HG03135 (cell line): ENCODE measurements around the gene FAM53B.

Experiments
- ATAC-seq: cut with Tn5 transposase; IDR thresholded peaks from one replicate; pipeline ENCODE4 v1.9.1; 2021; ENCODE audit warnings: mild to moderate bottlenecking, moderate library complexity; ENCODE audit not compliant: unreplicated experiment

The FAM53B gene

DNA sequence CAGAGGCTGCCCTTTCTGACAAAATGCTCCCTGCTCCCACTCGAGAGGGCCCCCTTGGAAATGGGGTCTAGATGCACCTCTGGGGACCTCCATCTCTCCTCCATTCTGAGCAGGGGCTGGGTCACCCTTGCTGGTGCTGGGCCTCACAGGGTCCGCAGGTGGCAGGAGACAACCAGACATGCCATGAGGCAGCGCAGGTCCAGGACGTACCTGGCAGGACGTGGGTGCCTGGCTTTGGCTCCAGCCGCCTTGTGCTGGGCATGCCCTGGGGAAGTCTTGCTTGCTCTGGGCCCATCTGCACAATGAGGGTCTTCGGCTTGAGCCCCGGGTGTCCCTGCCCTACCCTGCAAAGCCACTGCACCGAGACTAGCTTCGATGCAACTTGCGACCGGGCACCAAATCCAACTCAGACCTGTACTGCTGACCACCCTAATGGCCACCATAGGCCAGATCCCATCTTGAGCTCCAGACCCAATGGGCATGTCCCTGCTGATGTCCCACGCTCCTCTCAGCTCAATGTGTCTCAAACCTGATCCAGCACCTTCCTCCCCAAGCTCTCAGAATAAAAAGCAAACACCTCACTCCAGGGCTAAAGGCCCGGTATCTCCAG, 107.0 kb downstream of the FAM53B start:
- no peak for ATAC-seq

DNA sequence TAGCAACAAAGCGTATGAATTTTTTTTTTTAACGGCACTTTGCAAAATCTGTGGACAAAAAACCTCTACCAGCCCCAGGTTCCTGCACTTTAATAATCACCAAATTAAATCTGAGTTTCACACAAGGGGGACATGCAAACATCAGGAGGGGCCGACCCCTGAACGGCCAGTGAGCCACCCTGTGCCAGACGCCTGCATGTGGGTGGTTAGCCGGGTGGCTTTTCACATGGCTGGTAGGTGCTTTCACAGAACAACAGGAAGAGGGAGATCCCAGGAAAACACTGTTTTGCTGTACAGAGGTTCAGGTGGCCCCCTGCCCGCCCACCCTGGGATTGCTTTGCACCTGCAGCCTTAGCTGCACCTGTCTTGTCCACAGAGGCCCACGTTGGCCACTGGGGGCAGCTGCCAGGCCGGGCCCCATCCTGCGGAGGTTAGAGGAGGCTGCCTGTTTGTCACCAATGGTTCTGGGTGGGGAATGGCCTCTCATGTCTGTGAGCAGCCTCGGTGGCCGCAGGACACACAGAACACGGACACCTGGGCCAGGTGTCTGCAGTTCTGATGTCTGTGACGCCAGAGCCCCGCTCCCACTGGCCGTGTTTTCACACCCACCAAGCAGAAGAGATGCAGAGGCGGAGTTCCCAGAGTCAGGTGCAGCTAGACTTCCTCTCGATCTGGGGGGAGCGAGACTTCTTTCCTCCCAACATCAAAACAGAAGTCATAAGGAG, 107.7 kb downstream of the FAM53B start:
- ATAC-seq: no peak

DNA sequence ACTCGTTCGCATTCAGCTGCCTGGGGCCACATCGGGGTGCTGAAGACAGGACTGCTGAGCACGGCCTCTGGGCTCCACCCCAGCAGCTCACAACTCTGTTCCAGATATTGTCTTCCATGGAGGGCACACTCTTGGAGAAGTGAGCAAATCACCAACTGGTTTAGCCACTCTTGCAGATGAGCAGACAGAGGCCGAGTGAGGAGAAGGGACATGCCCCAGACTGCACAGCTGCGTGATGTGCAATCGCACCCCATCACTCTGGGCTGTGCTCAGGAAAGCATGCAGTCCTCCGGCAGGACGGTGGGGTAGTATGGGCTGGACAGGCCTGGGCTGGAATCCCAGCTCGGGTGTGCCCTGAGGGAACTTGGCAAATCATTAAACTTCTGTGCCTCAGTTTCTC, 111.6 kb downstream of the FAM53B start:
- ATAC-seq: no peak

DNA sequence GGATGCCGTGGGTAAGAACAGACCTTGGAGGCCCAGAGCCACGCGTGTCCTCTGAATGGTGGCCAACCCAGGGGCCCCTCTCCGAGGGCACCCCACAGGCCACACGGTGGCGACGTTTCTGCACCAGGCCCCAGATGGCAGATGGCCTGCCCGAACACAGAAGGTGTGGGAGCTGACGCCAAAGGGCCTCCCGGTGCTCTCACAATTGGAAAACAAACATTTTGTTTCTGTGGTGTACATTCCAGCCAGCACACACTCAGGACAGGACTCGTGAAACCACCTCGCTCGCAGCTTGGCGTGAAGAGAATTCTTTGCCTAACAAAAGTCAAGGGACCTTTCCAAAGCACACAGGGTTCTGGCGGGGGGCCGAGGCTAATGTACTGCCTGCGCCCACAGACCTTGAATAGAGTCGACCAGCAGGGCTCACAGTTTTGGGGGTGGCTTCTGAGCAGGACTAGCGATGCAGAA, 112.1 kb downstream of the FAM53B start:
- ATAC-seq: no peak

DNA sequence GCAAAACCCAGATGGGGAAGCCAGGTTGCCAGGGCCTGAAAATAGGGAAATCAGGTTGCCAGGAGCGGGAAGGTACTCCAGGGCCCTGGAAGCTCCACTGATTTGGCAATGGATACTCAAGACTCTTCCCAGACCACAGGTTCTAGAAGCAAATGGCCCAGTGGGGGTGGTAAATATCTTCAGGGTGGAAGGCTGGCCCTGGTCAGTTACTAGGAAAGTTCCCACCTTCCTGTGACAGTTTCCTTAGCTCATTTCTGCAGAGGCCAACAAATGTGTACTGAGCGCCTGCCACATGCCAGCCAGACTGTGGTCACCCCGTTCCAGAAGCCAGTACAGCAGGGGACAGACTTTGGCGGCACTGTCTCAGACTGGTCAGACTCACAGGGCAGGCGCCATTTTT, 113.6 kb downstream of the FAM53B start:
- no peak for ATAC-seq

DNA sequence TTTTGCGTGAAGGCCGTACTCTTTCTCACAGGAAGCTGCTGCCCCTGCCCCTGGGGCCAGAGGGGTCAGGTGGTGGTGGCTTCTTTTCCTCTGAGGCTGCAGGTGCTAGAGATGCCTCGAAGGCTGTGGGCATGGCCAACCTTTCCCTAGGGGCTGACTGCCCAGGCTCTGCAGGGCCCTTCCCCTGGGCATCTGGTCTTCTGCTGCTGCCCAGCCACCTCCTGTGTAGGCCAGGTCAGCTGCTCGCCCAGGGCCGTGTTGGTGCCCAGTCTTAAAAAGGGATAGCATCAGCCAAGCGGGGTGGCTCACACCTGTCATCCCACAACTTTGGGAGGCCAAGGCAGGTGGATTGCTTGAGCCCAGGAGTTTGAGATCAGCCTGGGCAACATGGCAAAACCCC, 114.3 kb downstream of the FAM53B start:
- ATAC-seq: no peak

DNA sequence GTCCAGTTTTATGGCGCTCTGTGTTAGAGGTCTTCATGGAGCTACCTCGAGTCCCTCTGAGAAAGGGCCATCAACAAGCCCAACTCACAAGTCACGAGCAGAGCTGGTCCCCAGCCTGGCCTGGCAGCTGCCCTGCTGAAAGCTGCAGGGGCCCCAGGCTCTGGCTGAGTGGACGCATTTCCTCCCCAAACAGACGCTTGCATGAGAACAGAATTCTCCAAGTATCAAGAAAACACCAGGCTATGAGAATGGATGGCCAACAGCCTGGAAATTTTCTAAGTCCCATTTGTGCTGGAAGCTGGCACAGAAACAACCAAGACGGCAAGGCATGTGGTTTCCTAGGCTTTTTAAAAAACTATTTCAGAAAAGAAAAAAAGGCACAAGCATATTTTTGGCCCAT, 114.8 kb downstream of the FAM53B start:
- no peak for ATAC-seq

DNA sequence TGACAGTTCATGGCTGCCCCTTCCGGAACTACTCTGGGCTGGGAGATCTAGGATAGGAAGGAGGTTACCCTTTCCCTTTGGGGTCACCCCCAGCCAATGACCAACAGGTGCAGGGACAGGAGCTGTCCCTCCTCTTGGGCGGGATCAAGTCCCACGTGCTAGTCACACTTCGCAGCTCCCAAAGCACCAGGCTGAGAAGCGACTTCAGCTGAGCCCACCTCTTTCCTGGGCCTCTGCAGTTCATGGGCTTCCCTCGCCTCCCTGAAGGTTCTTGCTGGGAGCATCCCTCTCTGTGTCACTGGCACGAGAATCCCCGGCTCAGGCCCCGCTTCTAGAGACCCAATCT, 115.5 kb downstream of the FAM53B start:
- no peak for ATAC-seq

DNA sequence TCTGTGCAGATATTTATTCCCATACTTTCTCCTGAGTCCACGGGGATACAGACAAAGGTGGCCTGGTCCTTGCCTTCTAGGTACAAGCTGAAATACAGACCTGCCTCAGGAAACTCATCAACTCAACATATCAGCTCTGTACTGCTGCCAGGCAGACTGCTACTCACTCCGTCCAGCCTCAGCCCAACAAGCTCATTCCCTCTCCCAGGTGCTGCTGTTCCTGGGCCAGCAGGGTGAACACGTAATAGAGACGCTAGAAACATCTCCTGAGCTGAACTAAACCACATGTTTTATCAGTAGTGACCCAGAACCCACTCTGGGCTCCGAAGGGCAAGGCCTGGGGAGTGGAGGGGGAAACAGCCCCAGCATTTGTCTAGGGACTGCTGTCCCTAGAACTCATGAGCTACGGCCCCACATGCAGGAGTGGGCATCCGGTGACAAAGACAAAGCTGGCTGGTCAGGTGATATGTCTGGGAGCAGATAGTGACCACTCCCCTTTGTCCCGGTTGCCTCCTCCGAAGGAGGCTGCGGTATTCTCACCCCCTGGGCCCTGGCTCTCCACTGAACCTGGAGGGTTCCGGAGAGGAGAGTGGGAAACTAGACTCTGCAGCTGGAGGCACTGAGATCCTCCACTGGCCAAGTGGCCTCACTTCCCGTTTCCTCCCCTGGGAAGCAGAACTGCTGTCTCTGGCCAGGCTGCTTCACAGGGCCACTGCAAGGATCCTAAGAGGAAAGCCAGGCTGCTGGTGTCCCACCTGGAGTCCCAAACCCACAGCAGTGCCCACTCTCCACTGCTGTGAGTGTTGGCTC, 116.1 kb downstream of the FAM53B start:
- no peak for ATAC-seq

DNA sequence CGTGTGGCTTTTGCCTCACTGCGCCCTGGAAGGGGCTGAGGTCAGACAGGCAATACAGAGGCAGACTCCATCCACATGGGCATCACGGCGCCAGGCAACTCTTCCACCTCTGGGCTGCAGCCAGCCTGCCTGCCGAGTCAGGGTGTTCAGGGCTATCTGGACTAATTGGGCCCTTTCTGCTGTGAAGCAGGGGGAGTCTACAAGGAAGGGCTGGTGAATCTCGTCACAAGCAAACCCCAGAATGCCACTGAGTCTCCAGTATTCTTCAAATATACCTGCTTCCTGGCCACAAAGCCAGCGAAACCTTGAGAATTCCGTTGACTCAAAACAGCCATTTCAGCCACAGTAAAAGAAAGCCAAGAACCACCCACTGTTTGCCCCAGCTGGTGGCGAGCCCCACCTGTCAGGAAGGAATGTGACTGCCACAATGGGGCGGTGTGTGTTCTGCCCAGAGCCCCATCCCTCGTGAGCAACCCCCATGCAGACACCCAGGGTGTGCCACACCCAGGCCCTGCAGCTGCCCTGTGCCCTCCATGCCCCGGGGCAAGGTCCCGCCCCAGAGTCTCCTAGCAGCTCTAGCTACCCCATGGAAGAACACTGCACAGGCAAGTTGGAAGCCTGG, 117.3 kb downstream of the FAM53B start:
- no peak for ATAC-seq

DNA sequence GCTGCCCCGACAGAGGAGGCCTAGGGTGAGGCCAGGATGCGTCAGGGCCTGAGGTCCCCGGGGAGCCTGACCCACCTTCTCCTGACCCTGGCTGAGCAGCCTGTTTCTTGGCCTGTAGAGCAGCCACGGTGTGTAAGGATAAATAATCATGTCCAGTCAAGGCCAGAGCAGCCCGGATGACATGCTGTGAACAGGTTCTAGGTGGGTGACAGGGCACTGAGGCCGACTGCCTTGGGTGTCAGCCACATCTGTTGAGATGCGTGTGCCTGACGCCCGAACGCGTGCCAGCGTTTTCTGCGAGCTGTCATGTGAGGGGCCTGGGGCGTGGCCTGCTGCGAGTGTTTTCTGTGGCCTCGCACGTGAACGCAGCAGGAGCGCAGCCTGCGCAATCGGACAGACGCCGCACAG, 118.3 kb downstream of the FAM53B start:
- no peak for ATAC-seq

DNA sequence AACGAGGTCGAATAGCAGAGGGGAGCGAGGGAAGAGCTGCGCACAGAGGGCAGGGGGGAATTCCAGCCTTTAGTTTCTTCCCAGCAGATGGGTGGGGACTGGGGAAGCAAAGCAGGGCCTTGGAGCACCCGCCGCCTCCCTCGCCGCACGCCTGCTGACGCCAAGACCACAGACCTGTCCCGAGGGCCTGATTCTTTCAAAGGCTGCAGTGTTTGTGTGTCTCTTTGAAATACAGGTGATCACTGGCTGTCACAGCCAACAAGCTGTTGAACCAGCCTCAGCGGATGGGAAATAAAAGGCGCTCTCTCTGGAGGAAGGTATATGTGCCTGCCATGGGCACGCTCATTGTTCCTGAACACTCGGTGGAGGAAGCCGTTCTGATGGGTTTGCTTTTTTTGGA, 119.3 kb downstream of the FAM53B start:
- ATAC-seq: no peak

DNA sequence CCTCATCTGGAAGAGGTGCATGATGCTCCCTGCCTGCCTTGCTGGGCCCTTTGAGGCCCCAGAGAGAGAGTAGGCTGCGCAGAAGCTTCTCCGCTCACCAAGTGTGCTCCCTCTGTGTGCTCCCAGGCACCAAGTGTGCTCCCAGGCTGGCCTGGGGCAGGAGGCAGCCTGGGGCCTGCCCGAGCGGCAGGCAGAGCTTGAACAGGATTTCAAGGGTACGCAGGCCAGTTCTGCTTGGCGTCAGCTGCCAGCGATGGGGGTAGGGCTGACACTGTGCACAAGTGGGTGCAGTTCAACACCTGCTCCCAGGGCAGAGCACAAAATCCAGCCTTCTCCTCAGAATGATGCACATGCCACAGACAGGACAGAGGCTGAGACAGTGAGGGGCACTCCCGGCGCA, 119.7 kb downstream of the FAM53B start:
- ATAC-seq: no peak

DNA sequence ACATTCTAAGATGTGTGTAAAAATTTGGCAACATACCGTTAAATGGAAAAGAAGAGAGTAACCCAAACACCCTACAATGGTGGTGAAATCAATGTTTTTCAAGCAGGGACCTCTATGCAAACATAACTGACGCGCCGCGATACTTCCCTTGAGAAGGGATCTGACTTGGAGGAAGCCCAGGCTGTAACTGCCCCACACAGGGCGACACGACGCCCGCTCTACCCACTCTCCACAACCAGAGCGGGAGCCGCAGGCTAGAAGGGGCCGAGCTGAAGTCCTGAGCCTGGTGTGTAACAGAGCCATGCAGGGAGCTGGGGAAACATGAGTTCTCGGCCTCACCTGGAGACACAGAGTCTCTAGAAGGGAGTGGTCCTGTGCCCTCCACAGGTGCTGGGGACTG, 120.2 kb downstream of the FAM53B start:
- ATAC-seq: no peak

DNA sequence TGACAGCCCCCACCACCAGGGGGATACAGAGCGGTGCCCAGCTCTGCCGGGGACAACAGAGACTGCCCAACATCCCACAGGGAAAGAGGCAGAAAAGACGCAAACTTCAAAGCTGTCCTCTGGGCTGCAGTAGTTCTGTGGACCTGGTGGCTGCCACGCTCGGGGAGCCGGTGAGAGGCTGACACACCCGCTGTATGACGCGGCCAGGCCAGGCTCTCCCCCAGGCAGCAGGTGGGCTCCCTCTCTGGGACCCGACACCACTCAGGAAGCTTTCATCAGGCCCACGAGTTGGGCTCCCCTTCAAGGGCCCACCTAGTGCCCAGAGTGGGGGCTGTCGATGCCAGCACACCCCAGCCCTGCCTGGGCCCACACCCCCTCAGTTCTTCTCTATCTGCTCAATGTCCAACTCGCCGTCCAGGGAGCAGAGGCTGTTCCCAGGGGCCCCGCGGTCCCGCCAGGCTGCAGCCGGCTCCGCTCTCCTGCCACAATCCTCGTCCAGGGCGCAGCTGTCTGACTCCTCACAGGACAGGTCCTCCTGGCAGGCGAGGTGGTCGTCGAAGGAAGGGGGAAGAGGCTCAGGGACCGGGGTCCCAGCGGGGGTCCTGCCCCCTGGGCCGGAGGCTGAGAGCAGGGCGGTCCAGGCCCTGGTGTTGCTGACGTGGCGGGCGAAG, 121.2 kb downstream of the FAM53B start:
- ATAC-seq: no peak

DNA sequence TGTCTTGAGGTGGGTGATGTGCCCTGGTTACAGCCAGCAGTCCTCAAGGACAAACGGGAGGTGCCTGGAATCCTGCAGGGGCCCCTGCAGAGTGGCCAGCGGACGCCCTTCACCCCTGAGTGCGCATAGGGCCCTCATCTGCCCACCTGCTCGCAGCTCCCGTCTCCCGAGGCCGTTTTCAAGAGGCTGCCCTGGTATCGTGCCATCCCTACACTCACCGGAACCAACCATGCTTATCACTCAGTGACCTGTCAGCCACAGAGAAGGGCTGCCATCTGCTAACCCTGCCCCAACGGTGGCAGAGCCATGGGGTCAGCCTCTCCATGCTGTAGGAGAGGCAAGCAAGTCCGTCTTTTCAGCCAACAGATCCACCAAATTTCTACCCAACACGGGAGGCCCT, 122.0 kb downstream of the FAM53B start:
- no peak for ATAC-seq

DNA sequence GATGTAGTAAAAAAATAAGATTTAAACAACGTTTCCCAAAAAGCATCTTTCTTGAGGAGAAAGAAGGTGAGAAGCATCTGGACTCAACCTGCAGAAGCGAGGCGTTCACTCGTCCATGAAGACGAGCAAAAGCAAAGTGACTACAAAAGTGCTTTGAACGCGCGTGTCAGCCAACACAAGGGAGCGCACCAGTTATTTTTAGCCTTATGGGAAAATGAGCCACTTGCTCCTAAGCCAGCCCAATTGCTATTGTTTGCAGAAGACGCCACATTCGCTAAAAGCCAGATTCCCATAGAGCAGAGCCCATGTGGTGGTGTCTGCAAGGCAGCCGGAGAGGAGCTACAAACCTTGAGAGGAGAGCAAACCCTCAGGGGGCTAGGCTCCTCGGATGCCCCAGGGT, 122.5 kb downstream of the FAM53B start:
- ATAC-seq: no peak

DNA sequence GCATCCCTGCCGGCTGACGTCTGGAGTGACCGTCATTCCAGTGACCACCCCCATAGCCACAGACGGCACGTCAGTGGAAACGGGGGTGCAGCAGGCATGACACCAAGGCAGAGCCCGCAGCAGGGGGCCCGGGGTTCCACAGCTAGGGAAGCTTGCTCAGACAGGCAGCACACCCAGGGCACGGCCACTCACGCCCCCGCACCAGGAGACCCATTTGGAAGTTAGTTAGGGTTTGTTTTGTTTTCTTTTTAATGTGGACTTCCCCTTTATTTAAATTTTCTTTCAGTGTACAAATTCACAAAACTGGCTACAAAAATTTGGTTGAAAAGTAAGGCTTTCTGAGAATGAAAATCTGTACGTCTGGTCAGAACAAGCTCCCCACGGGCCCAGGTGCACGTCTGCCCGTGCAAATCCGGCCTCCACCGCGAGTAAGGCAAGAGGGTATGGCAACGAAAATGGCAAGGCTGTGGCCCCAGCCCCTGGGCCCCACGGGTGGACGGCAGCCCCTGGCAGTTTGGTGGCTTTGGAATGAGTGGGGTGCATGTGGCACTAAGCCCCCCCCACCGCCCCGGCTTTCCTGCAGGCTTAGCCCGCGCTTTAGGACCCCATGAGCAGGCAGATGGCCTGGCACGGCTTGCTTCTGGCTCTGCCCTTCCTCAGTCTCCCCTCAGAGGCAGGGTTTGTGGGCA, 124.2 kb downstream of the FAM53B start:
- ATAC-seq: no peak

DNA sequence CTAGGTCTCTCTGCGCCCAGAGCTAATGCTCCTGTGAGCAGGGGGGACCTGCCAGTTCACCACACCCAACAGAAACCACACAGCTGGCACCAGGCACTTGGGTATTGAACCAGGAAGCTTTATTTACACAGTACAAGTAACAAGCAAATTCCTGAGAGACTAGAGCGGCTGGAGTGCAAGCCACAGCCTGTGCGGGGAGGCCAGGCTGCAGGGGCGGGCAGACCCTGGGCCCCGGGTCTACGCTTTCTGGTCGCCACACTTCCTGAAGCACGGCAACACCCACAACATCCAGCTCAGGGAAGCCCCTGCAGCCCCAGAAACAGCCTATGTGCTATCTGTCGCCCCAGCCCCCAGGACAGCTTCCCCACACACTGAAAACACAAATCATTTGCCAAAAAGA, 125.0 kb downstream of the FAM53B start:
- ATAC-seq: no peak

DNA sequence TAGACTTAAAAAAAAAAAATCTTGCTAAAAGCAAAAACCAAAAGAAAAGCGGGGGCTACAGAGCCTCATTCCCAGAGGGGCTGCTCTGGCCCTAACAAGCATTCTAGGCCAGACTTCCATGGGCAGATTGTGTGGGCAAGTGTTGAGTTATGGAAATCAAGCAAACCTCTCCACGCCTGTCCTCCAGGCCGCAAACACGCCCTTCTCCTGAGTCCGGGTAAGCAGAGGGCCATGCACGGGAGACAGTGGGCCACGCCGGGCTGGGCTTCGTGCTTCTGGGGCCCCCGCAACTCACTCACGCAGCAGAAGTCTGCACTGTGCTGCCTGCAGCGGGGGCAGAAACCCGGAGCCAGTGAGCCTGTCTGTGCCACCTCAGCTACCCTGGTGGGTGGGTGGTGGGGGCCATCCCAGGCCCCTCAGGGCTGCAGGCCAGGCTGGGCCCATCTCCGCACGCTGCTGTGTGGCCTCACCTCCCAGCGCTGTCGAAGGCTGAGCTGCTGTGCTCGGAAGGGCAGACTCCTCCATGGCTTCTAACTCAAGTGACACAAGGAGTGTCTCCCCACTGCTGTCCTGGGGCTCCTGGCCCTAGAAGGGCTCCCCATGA, 125.6 kb downstream of the FAM53B start:
- no peak for ATAC-seq
